Lung (tissue), 12 donors: ENCODE results near the gene SFSWAP. TPM values are rescaled to one million over a fixed set of nuclear protein-coding genes. Genes with fewer than 3 reads are reported as not detected.

Source experiments
- ATAC-seq: fragments of 200-7000 bp; cut with Tn5 transposase; one replicate; pipeline ENCODE4 v1.9.1; 2020; ENCODE audit warnings: moderate number of reproducible peaks; ENCODE audit not compliant: insufficient read depth, low FRiP score
- DNase-seq, 3 donors: peaks; one replicate each; pipeline ENCODE4 v3.0.0-alpha.2; 2013 to 2017
- H3K27ac ChIP-seq, 2 donors: one replicate each; pipeline ENCODE4 v1.5.1; 2013; ENCODE audit warnings: mild to moderate bottlenecking in 2 of 2, moderate library complexity in 2 of 2, control low read depth in 1 of 2, inconsistent platforms in 1 of 2, low read depth in 1 of 2, low read length in 1 of 2
- H3K27me3 ChIP-seq, 3 donors: one replicate each; pipeline ENCODE4 v1.5.1; 2013; ENCODE audit warnings: low read length in 2 of 3; ENCODE audit not compliant: control insufficient read depth in 3 of 3, insufficient read depth in 3 of 3
- H3K36me3 ChIP-seq, 4 donors: one replicate each; pipeline ENCODE4 v1.5.1; 2013; ENCODE audit warnings: low read length in 4 of 4, mild to moderate bottlenecking in 1 of 4, moderate library complexity in 1 of 4; ENCODE audit not compliant: control insufficient read depth in 4 of 4, insufficient read depth in 4 of 4
- H3K4me1 ChIP-seq, 5 donors: one replicate each; pipeline ENCODE4 v1.5.1; 2013; ENCODE audit warnings: low read length in 5 of 5, mild to moderate bottlenecking in 2 of 5, moderate library complexity in 1 of 5; ENCODE audit not compliant: control insufficient read depth in 5 of 5, insufficient read depth in 5 of 5
- H3K4me3 ChIP-seq: one replicate; pipeline ENCODE4 v1.5.1; 2013; ENCODE audit warnings: mild to moderate bottlenecking, control low read depth, moderate library complexity
- H3K9ac ChIP-seq, 2 donors: one replicate each; pipeline ENCODE4 v1.5.1; 2013; ENCODE audit warnings: low read length in 2 of 2, control low read depth in 1 of 2; ENCODE audit not compliant: insufficient read depth in 1 of 2
- H3K9me3 ChIP-seq, 4 donors: one replicate each; pipeline ENCODE4 v1.5.1; 2013; ENCODE audit warnings: low read length in 3 of 4, mild to moderate bottlenecking in 1 of 4, moderate library complexity in 1 of 4; ENCODE audit not compliant: control insufficient read depth in 4 of 4, insufficient read depth in 3 of 4
- WGBS, 2 donors: extraction: QIAGEN DNeasy Blood & Tissue Kit; methylation state at CpG; one replicate each; pipeline ENCODE4 v1.1.7; 2013; 5-methylcytosine and 5-hydroxymethylcytosine counted together
- polyA plus RNA-seq, 2 donors: library from polyadenylated mRNA; stranded (reverse); fragments of 200-250 nt; gene quantifications; one replicate each; pipeline ENCODE4 v1.2.1, GENCODE V29; 2013
- total RNA-seq, 2 donors: library from RNA; depleted of rRNA in 1 of 2; stranded (reverse); fragments of >200 nt in 1 of 2; gene quantifications; one replicate each; pipeline ENCODE4 v1.2.1, GENCODE V29; 2014 to 2021
- TF ChIP-seq, protein P1 (sequence below): IDR thresholded peaks from 2 replicates; pipeline ENCODE4 v1.5.1; 2012; ENCODE audit warnings: mild to moderate bottlenecking; ENCODE audit errors: control extremely low read depth, extremely low read depth
- donor health status: control.
- donor health status: control.
- donor health status: Bipolar disorder and iron deficiency.
- donor health status: healthy.
- donor health status: DM: yes; HTN: yes; CAD: no.

Gene SFSWAP
- total and polyA plus RNA-seq, 4 donors: 23.3 to 49.9 (median 40.0) TPM

DNA sequence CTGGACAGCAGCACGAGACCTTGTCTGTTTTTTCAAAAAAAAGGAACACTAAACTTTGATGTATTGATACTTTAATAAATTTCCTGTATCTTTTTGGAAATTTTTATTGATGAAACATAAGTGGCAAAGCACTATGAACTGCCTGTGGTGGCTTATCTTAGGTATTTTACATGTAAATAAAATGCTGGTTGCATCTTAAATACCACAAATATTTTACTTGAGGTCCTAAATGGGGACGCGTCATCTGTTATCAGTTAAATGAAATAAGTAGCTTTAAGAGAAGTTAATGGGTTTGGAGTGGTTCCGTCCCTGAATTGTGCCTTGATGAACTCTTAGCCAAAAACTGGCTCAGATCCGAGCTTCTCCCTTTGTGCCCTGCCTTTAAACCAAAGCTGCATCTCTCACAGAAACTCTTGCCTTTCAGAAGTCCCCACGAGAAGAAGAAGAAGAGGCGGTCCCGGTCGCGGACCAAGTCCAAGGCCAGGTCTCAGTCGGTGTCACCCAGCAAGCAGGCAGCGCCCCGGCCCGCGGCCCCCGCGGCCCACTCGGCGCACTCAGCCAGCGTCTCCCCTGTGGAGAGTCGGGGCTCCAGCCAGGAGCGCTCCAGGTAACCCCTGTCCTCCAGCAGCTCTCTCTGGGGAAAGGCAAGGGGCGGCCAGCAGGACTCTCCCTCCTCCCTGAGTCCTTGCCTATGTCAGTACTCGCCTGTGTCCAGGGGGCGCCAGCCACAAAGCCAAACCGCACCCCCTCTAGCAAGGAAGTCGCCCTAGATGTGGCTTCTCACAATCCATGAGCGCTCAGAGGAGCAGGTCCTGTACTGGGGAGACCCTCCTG, 86.1 kb downstream of the SFSWAP start:
- TF ChIP-seq, protein P1, sequence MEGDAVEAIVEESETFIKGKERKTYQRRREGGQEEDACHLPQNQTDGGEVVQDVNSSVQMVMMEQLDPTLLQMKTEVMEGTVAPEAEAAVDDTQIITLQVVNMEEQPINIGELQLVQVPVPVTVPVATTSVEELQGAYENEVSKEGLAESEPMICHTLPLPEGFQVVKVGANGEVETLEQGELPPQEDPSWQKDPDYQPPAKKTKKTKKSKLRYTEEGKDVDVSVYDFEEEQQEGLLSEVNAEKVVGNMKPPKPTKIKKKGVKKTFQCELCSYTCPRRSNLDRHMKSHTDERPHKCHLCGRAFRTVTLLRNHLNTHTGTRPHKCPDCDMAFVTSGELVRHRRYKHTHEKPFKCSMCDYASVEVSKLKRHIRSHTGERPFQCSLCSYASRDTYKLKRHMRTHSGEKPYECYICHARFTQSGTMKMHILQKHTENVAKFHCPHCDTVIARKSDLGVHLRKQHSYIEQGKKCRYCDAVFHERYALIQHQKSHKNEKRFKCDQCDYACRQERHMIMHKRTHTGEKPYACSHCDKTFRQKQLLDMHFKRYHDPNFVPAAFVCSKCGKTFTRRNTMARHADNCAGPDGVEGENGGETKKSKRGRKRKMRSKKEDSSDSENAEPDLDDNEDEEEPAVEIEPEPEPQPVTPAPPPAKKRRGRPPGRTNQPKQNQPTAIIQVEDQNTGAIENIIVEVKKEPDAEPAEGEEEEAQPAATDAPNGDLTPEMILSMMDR: no peak
- 83 to 89% methylated on average over 28 of the region's 28 CpGs for WGBS, 2 donors
- Histone ChIP-seq H3K4me3 (no peak overlapping the region), H3K36me3 (peaks cover 15 to 54% (median 32%) of the 10 kb centered on the region in 4 donors), H3K9me3 (no peaks in the 10 kb centered on the region), H3K27ac (no peak overlapping the region), H3K4me1 (peaks cover 0 to 7% (median 0%) of the 10 kb centered on the region in 5 donors), H3K9ac (no peak overlapping the region), H3K27me3 (no peaks in the 10 kb centered on the region)
- no peak for ATAC-seq
- DNase-seq: no peak

DNA sequence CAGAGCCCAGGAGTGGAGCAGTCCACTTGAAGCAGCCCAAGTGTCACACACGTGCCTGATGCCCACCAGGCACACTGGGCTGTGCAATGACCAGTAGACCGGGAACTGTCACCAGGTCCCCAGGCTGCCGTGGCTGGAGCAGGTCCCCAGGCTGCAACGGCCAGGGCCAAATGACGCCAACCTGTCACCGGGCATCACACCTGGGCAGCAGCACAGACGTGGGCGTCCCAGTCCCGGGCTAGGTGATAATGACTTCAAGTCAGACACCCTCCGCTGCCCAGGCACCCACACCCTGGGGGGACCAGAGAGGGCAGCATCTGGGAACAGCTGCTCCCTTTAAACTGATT, 86.7 kb downstream of the SFSWAP start:
- Histone ChIP-seq H3K27me3 (no peaks in the 10 kb centered on the region), H3K4me3 (no peak overlapping the region), H3K36me3 (peaks cover 15 to 55% (median 26%) of the 10 kb centered on the region in 4 donors), H3K4me1 (peaks cover 0 to 7% (median 0%) of the 10 kb centered on the region in 5 donors), H3K9ac (no peak overlapping the region), H3K27ac (no peak overlapping the region), H3K9me3 (no peaks in the 10 kb centered on the region)
- DNase-seq: no peak
- WGBS, 2 donors: 94 to 96% methylated on average over 10 of the region's 10 CpGs
- TF ChIP-seq, protein P1: no peak
- ATAC-seq: no peak

DNA sequence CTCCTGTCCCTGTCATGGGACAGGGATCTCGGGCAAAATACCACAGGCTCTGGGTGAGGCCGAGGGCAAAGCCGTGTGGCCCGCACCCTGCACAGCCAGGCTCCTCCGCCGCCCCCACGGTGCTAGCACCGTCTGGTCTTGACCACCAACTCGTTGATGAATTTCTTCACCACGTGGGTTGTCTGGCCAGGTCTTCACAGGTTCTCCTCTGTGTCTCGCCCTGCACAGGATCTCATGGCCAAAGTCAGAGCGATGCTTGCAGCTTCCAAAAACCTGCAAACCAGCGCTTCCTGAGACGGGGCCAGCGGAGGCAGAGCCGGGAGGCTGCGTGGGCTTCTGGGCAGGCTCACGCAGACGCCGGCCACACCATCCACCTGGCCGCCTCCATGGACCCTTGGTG, 88.3 kb downstream of the SFSWAP start:
- Histone ChIP-seq H3K36me3 (peaks cover 13 to 52% (median 23%) of the 10 kb centered on the region in 4 donors), H3K9ac (no peak overlapping the region), H3K4me1 (peaks cover 0 to 7% (median 2%) of the 10 kb centered on the region in 5 donors), H3K27ac (no peak overlapping the region), H3K27me3 (no peaks in the 10 kb centered on the region), H3K4me3 (no peak overlapping the region), H3K9me3 (no peaks in the 10 kb centered on the region)
- WGBS, 2 donors: 90 to 91% methylated on average over 21 of the region's 21 CpGs
- no peak for ATAC-seq
- TF ChIP-seq, protein P1: no peak
- DNase-seq: no peak
